Heart right ventricle (tissue), 16 donors: ENCODE data around the gene GALNT18. TPM values are rescaled to one million over a fixed set of nuclear protein-coding genes. Genes with fewer than 3 reads are reported as not detected.

Experiments used
- ATAC-seq, 8 donors: fragments of 200-7000 bp; cut with Tn5 transposase; one replicate each; pipeline ENCODE4 v1.9.1; 2020; ENCODE audit warnings: mild to moderate bottlenecking in 8 of 8, moderate library complexity in 8 of 8, moderate number of reproducible peaks in 1 of 8
- DNase-seq, 2 donors: peaks; one replicate each; pipeline ENCODE4 v3.0.0-alpha.2; 2020
- H3K27ac ChIP-seq, 10 donors: fragments of 200-600 bp; sonication (generic) in 2 of 10; one replicate each; pipeline versions ENCODE4 v1.5.0 to v1.8.0; 2020 to 2022; ENCODE audit warnings: mild to moderate bottlenecking in 3 of 10
- H3K27me3 ChIP-seq, 7 donors: fragments of 200-600 bp; one replicate each; pipeline ENCODE4 v1.8.0; 2021 to 2022; ENCODE audit warnings: mild to moderate bottlenecking in 2 of 7
- H3K36me3 ChIP-seq, 9 donors: fragments of 200-600 bp; sonication (generic) in 1 of 9; one replicate each; pipeline versions ENCODE4 v1.5.0 to v1.8.0; 2020 to 2022; ENCODE audit warnings: mild to moderate bottlenecking in 2 of 9
- H3K4me1 ChIP-seq, 9 donors: fragments of 200-600 bp; sonication (generic) in 1 of 9; one replicate each; pipeline versions ENCODE4 v1.5.0 to v1.8.0; 2020 to 2022; ENCODE audit warnings: mild to moderate bottlenecking in 4 of 9
- H3K4me3 ChIP-seq, 10 donors: fragments of 200-600 bp; sonication (generic) in 2 of 10; one replicate each; pipeline versions ENCODE4 v1.5.0 to v1.8.0; 2020 to 2022; ENCODE audit warnings: mild to moderate bottlenecking in 7 of 10, moderate library complexity in 2 of 10
- H3K9me3 ChIP-seq, 11 donors: fragments of 200-600 bp in 10 of 11; sonication (generic) in 2 of 11; one replicate each; pipeline versions ENCODE4 v1.5.0 to v1.8.0; 2013 to 2022; ENCODE audit warnings: mild to moderate bottlenecking in 2 of 11, control low read depth in 1 of 11, moderate library complexity in 1 of 11
- CTCF ChIP-seq, 9 donors: fragments of 200-600 bp; sonication (generic) in 2 of 9; IDR thresholded peaks; one replicate each; pipeline versions ENCODE4 v1.5.0 to v1.8.0; 2021 to 2022; ENCODE audit warnings: antibody characterized with exemption in 9 of 9, mild to moderate bottlenecking in 5 of 9, moderate library complexity in 1 of 9
- WGBS, 2 donors: extraction: QIAGEN DNeasy Blood & Tissue Kit; methylation state at CpG; one replicate each; pipeline ENCODE4 v1.1.7; 2013; ENCODE audit warnings: inconsistent platforms in 1 of 2; 5-methylcytosine and 5-hydroxymethylcytosine counted together
- intact Hi-C, 10 donors: fragments of 100-400 bp; cut with DNase I; formaldehyde crosslinking; loops; one replicate each; pipeline versions ENCODE4 v1.11.1 to v1.14.2; 2022
- polyA plus RNA-seq, 2 donors: library from polyadenylated mRNA; stranded (reverse); fragments of 200-250 nt; gene quantifications; one replicate each; pipeline ENCODE4 v1.2.3, GENCODE V29; 2013
- total RNA-seq, 10 donors: library from RNA; stranded (reverse); fragmentation: NEBNext Ultra II Directional in 3 of 10; extraction: Animal tissue kit (Norgen Biotek cat#: 25700) in 3 of 10; gene quantifications; one replicate each; pipeline versions ENCODE4 v1.2.1 to v1.2.4, GENCODE V29; 2021 to 2023
- donor health status: Arrhythmogenic right ventricular cardiomyopathy.
- donor health status: ischemic (EF 13 %, LVEDD 7.1; RV severe dilation, severe dysfunction).
- donor health status: healthy with polysubstance abuse.
- donor health status: DM: no; HTN: yes; CAD: no.
- donor health status: DM: no; HTN: no; CAD: no.
- donor health status: ischemic (EF 25% LVEDD 6.9; RV normal size, moderate dysfunction).
- donor health status: ischemic (EF 25% LVEDD 5.7; RV mildly dilated, moderate dysfunction).
- donor health status: healthy.
- donor health status: DM: yes; HTN: yes; CAD: no.
- donor health status: Ischemic cardiomyopathy.
- donor health status: ischemic (EF 35%, LVEDD 5.7; RV mildly dilated, moderate dysfunction).
- donor health status: nonischemic (EF 11% LVEDD 7.7; RV severe dilation, severe dysfunction).
- donor health status: DM: yes; HTN: yes; CAD: no.
- donor health status: PGD.
- donor health status: ischemic (EF 29% LVEDD 5.4; RV normal size, mild dysfunction).
- donor health status: nonischemic (EF 23%, LVEDD 6.1; RV moderate dilation, normal function).

The GALNT18 gene
- total and polyA plus RNA-seq, 12 donors: 7.0 to 29.0 (median 15.6) TPM

GRCh38 chr11:11626128-11626527, 4.3 kb upstream of the GALNT18 start:
- intact Hi-C loops: loop anchor here in 3 of 10 donors (5.0 to 10.0 kb wide), 5 partner anchors 161 to 691 kb away; no protein-coding TSS in a partner anchor
- no peak for ATAC-seq
- no peak for TF ChIP-seq CTCF (IDR thresholded peaks at IDR 0.05)
- no peaks in the 10 kb centered on the region for H3K36me3 ChIP-seq
- no peak overlapping the region for H3K27ac ChIP-seq
- no peaks in the 10 kb centered on the region for H3K9me3 ChIP-seq
- peaks cover 0 to 12% (median 0%) of the 10 kb centered on the region in 7 donors for H3K27me3 ChIP-seq
- 92 to 96% methylated on average over 1 of the region's 1 CpG for WGBS, 2 donors
- DNase-seq: no peak
- peaks cover 0 to 18% (median 3%) of the 10 kb centered on the region in 9 donors for H3K4me1 ChIP-seq
- no peak overlapping the region for H3K4me3 ChIP-seq

GRCh38 chr11:11624926-11625325, 3.1 kb upstream of the GALNT18 start:
- H3K36me3 ChIP-seq: no peaks in the 10 kb centered on the region
- 90 to 91% methylated on average over 4 of the region's 4 CpGs for WGBS, 2 donors
- H3K27me3 ChIP-seq: peaks cover 0 to 24% (median 0%) of the 10 kb centered on the region in 7 donors
- no peak overlapping the region for H3K27ac ChIP-seq
- no peak overlapping the region for H3K4me3 ChIP-seq
- ATAC-seq: no peak
- intact Hi-C loops: loop anchor here in 6 of 10 donors (2.0 to 10.0 kb wide), 9 partner anchors 88 to 690 kb away; no protein-coding TSS in a partner anchor
- no peaks in the 10 kb centered on the region for H3K9me3 ChIP-seq
- DNase-seq: no peak
- H3K4me1 ChIP-seq: peaks cover 0 to 29% (median 6%) of the 10 kb centered on the region in 9 donors
- TF ChIP-seq CTCF (IDR thresholded peaks at IDR 0.05): peak in 3 of 9 donors; percentile 10 to 33 (median 21)

GRCh38 chr11:11624204-11624603, 2.4 kb upstream of the GALNT18 start:
- no peak for DNase-seq
- WGBS, 2 donors: 81 to 92% methylated on average over 3 of the region's 3 CpGs
- no peaks in the 10 kb centered on the region for H3K36me3 ChIP-seq
- peaks cover 0 to 33% (median 6%) of the 10 kb centered on the region in 9 donors for H3K4me1 ChIP-seq
- H3K4me3 ChIP-seq: no peak overlapping the region
- no peak for ATAC-seq
- H3K9me3 ChIP-seq: no peaks in the 10 kb centered on the region
- H3K27me3 ChIP-seq: peaks cover 0 to 32% (median 0%) of the 10 kb centered on the region in 7 donors
- intact Hi-C loops: loop anchor here in 6 of 10 donors (2.0 to 10.0 kb wide), 9 partner anchors 87 to 689 kb away; no protein-coding TSS in a partner anchor
- H3K27ac ChIP-seq: no peak overlapping the region
- TF ChIP-seq CTCF (IDR thresholded peaks at IDR 0.05): no peak

GRCh38 chr11:11622772-11623171, 967 bp upstream of the GALNT18 start:
- Histone ChIP-seq H3K27ac (peak overlapping the region in 6 of 10 donors; percentile 11 to 50 (median 38)), H3K4me3 (no peak overlapping the region), H3K4me1 (peaks cover 0 to 48% (median 16%) of the 10 kb centered on the region in 9 donors)

More at GRCh38 chr11:11622772-11623171, 967 bp upstream of the GALNT18 start:
- H3K9me3 ChIP-seq: no peaks in the 10 kb centered on the region
- no peaks in the 10 kb centered on the region for H3K36me3 ChIP-seq
- no peak for DNase-seq
- peaks cover 0 to 37% (median 0%) of the 10 kb centered on the region in 7 donors for H3K27me3 ChIP-seq
- no peak for TF ChIP-seq CTCF (IDR thresholded peaks at IDR 0.05)
- intact Hi-C loops: loop anchor here in 6 of 10 donors (5.0 to 10.0 kb wide), 8 partner anchors 85 to 688 kb away; no protein-coding TSS in a partner anchor
- 63 to 70% methylated on average over 5 of the region's 5 CpGs for WGBS, 2 donors
- peak in 1 of 8 donors; percentile 11 for ATAC-seq
